ENCODE results near the gene SNX27. TPM values are rescaled to one million over a fixed set of nuclear protein-coding genes. Genes with fewer than 3 reads are reported as not detected.

The SNX27 gene
- total RNA-seq, 1 experiment from 2014 or later, result 42.2 TPM

DNA sequence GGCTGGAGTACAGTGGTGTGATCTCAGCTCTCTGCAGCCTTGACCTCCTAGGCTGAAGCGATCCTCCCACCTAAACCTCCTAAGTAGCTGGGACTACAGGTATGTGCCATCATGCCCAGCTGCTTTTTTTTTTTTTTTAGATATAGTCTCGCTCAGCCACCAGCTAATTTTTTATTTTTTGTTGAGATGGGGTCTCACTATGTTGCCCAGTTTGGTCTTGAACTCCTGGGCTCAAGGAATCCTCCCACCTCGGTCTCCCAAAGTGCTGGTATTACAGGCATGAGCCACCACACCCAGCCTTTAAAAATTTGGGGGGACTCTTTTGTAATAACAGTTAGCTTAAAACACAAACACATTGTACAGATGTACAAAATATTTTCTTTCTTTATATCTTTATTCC is 1.7 kb upstream of the SNX27 start:
- TF ChIP-seq JUND (IDR thresholded peaks at IDR 0.05) (no peak), SP1 (IDR thresholded peaks at IDR 0.05; ENCODE audit: low read depth) (no peak), SRF (IDR thresholded peaks at IDR 0.05; ENCODE audit: low read depth) (no peak), SIN3A (IDR thresholded peaks at IDR 0.05; ENCODE audit: low read depth) (no peak), MAX (IDR thresholded peaks at IDR 0.05) (no peak)
- TF ChIP-seq, protein P1, sequence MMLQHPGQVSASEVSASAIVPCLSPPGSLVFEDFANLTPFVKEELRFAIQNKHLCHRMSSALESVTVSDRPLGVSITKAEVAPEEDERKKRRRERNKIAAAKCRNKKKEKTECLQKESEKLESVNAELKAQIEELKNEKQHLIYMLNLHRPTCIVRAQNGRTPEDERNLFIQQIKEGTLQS (IDR thresholded peaks at IDR 0.05), result no peak
- TF ChIP-seq, protein P2, sequence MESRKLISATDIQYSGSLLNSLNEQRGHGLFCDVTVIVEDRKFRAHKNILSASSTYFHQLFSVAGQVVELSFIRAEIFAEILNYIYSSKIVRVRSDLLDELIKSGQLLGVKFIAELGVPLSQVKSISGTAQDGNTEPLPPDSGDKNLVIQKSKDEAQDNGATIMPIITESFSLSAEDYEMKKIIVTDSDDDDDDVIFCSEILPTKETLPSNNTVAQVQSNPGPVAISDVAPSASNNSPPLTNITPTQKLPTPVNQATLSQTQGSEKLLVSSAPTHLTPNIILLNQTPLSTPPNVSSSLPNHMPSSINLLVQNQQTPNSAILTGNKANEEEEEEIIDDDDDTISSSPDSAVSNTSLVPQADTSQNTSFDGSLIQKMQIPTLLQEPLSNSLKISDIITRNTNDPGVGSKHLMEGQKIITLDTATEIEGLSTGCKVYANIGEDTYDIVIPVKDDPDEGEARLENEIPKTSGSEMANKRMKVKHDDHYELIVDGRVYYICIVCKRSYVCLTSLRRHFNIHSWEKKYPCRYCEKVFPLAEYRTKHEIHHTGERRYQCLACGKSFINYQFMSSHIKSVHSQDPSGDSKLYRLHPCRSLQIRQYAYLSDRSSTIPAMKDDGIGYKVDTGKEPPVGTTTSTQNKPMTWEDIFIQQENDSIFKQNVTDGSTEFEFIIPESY (IDR thresholded peaks at IDR 0.05; ENCODE audit: extremely low read depth, insufficient replicate concordance, low read length), result no peak
- DNase-seq (ENCODE audit: low read depth, low spot score), result no peak
- CTCF ChIA-PET, result interaction anchor here (1.0 kb wide), 1 partner anchor 15 kb away, joined by 4 read pairs; no protein-coding TSS in a partner anchor
- Histone ChIP-seq H2AFZ (ENCODE audit: low read depth, low read length, poor library complexity, severe bottlenecking) (no peak overlapping the region), H3K27ac (ENCODE audit: low read depth, low read length) (no peak overlapping the region), H3K79me2 (ENCODE audit: insufficient read depth, low read length) (peaks cover 22% of the 10 kb centered on the region), H3K4me2 (ENCODE audit: low read length) (no peak overlapping the region), H4K20me1 (ENCODE audit: insufficient read depth) (no peaks in the 10 kb centered on the region), H3K4me3 (replicated peaks in 1 of 2; ENCODE audit: low read depth in 1 of 2, low read length in 2 of 2) (no peak overlapping the region), H3K9me2 (ENCODE audit: insufficient read depth) (no peaks in the 10 kb centered on the region), H3K36me3 (ENCODE audit: control insufficient read depth in 1 of 2, insufficient read depth in 2 of 2, low read length in 2 of 2) (0 out of 4 replicates have a peak, but pooled peaks cover 0 to 2% of the 10 kb centered on the region in 2 experiments), H3K9me3 (ENCODE audit: control insufficient read depth in 1 of 2, insufficient read depth in 1 of 2, low read depth in 1 of 2, low read length in 2 of 2) (no peaks in the 10 kb centered on the region), H3K9ac (ENCODE audit: low read length) (no peak overlapping the region), H3K27me3 (ENCODE audit: insufficient read depth, low read length) (no peaks in the 10 kb centered on the region), H3K4me1 (ENCODE audit: control insufficient read depth in 1 of 2, insufficient read depth in 2 of 2, low read length in 2 of 2) (peaks cover 10 to 49% of the 10 kb centered on the region in 2 experiments)
- POLR2A ChIA-PET, result no interaction called here
- RAD21 ChIA-PET (ENCODE audit: low non-redundant PET in 1 of 2, low total read pairs in 2 of 2, uncharacterized antibody in 2 of 2, unreplicated experiment in 2 of 2), result no interaction called here
- intact Hi-C loops (cut with micrococcal nuclease), result no loop called here
- ATAC-seq, result no peak
- no TSS peak for BruUV-seq (replicated peaks)

All from HCT116 (cell line).